Glutamatergic neuron (in vitro differentiated cells): ENCODE data around the gene CCDC91. TPM values are rescaled to one million over a fixed set of nuclear protein-coding genes. Genes with fewer than 3 reads are reported as not detected.

Experiments
- DNase-seq: peaks from one replicate; pipeline ENCODE4 v3.0.0; 2022
- H3K27ac Mint-ChIP-seq: one replicate; pipeline ENCODE4 v1.8.0; 2020; ENCODE audit warnings: mild to moderate bottlenecking, mixed read lengths, inconsistent platforms; ENCODE audit not compliant: unreplicated experiment
- H3K27me3 Mint-ChIP-seq: one replicate; pipeline ENCODE4 v1.8.0; 2020; ENCODE audit warnings: mild to moderate bottlenecking, moderate library complexity, mixed read lengths, inconsistent platforms; ENCODE audit not compliant: unreplicated experiment
- H3K36me3 Mint-ChIP-seq: one replicate; pipeline ENCODE4 v1.8.0; 2020; ENCODE audit warnings: mild to moderate bottlenecking, mixed read lengths, inconsistent platforms; ENCODE audit not compliant: unreplicated experiment
- H3K4me1 Mint-ChIP-seq: one replicate; pipeline ENCODE4 v1.8.0; 2020; ENCODE audit warnings: mild to moderate bottlenecking, low read depth, mixed read lengths, inconsistent platforms; ENCODE audit not compliant: unreplicated experiment
- H3K4me3 Mint-ChIP-seq: one replicate; pipeline ENCODE4 v1.8.0; 2020; ENCODE audit warnings: mild to moderate bottlenecking, mixed read lengths, inconsistent platforms; ENCODE audit not compliant: unreplicated experiment
- H3K9me3 Mint-ChIP-seq: one replicate; pipeline ENCODE4 v1.8.0; 2020; ENCODE audit warnings: mild to moderate bottlenecking, moderate library complexity, mixed read lengths, inconsistent platforms; ENCODE audit not compliant: unreplicated experiment
- CTCF ChIP-seq: fragments of 200-600 bp; sonication (generic); IDR thresholded peaks from one replicate; pipeline ENCODE4 v1.5.0; 2021; ENCODE audit not compliant: partially characterized antibody, unreplicated experiment
- long read RNA-seq: library from polyadenylated mRNA; unstranded; transcript quantifications from one replicate; pipeline ENCODE4 v2.0.0, GENCODE V29; 2020; ENCODE audit not compliant: unreplicated experiment
- total RNA-seq: library from RNA; stranded (reverse); fragmentation: NEBNext Ultra II Directional; extraction: Animal tissue kit (Norgen Biotek cat#: 25700); gene quantifications from one replicate; pipeline ENCODE4 v1.2.1, GENCODE V29; 2021; ENCODE audit not compliant: unreplicated experiment

CCDC91 gene
- 37.3 TPM for total RNA-seq
- long read RNA-seq, transcript CCDC91-205 (11 exons, 1,301 nt), result major isoform, 7 of 29 reads
- long read RNA-seq, partial matches to known transcripts, result 5 of 29 reads
- long read RNA-seq, other reads (novel, unspliced or antisense), result 17 of 29 reads

- TF ChIP-seq CTCF, result no peak
- H3K27ac Mint-ChIP-seq, result peak within 1 kb of the TSS; percentile 93
- peak within 1 kb of the TSS; percentile 91 for H3K4me3 Mint-ChIP-seq
- H3K27me3 Mint-ChIP-seq, result peaks cover 2% of the 10 kb centered on the region
- peak; percentile 79 for DNase-seq
- peaks cover 2% of the 10 kb centered on the region for H3K9me3 Mint-ChIP-seq
- peaks cover 9% of the 10 kb centered on the region for H3K4me1 Mint-ChIP-seq
- peaks cover 16% of the 10 kb centered on the region for H3K36me3 Mint-ChIP-seq
Observed at GRCh38 chr12:28190321-28191050, at the start of gene CCDC91. Gene CCDC91 (plus strand): TSS chr12:28190456. CDS start chr12:28257216, 66,760 bp downstream.

- Mint-ChIP-seq H3K27ac (no peak overlapping the region), H3K36me3 (no peaks in the 10 kb centered on the region), H3K4me3 (no peak overlapping the region)
Observed at GRCh38 chr12:28144059-28144458, 46.2 kb upstream of the CCDC91 start.

GRCh38 chr12:28144532-28144931 lies 45.7 kb upstream of the CCDC91 start:
- H3K4me3 Mint-ChIP-seq, result no peak overlapping the region

More at GRCh38 chr12:28144059-28144458, 46.2 kb upstream of the CCDC91 start:
- no peak for DNase-seq
- no peaks in the 10 kb centered on the region for H3K9me3 Mint-ChIP-seq
- TF ChIP-seq CTCF, result no peak
- peaks cover 5% of the 10 kb centered on the region for H3K4me1 Mint-ChIP-seq
- H3K27me3 Mint-ChIP-seq, result no peaks in the 10 kb centered on the region

GRCh38 chr12:28145216-28145615 lies 45.0 kb upstream of the CCDC91 start:
- H3K4me1 Mint-ChIP-seq, result peaks cover 5% of the 10 kb centered on the region
- no peaks in the 10 kb centered on the region for H3K9me3 Mint-ChIP-seq
- H3K27me3 Mint-ChIP-seq, result no peaks in the 10 kb centered on the region
- H3K36me3 Mint-ChIP-seq, result no peaks in the 10 kb centered on the region
- TF ChIP-seq CTCF, result no peak
- DNase-seq, result no peak
- H3K4me3 Mint-ChIP-seq, result no peak overlapping the region
- no peak overlapping the region for H3K27ac Mint-ChIP-seq

More at GRCh38 chr12:28144532-28144931, 45.7 kb upstream of the CCDC91 start:
- DNase-seq, result no peak
- H3K27me3 Mint-ChIP-seq, result no peaks in the 10 kb centered on the region
- H3K4me1 Mint-ChIP-seq, result peaks cover 5% of the 10 kb centered on the region
- H3K36me3 Mint-ChIP-seq, result no peaks in the 10 kb centered on the region
- no peaks in the 10 kb centered on the region for H3K9me3 Mint-ChIP-seq
- H3K27ac Mint-ChIP-seq, result no peak overlapping the region
- TF ChIP-seq CTCF, result no peak

- H3K27me3 Mint-ChIP-seq, result no peaks in the 10 kb centered on the region
- no peak for TF ChIP-seq CTCF
- no peak for DNase-seq
- no peaks in the 10 kb centered on the region for H3K9me3 Mint-ChIP-seq
- H3K36me3 Mint-ChIP-seq, result peaks cover 5% of the 10 kb centered on the region
- H3K4me1 Mint-ChIP-seq, result peaks cover 5% of the 10 kb centered on the region
- H3K4me3 Mint-ChIP-seq, result no peak overlapping the region
- no peak overlapping the region for H3K27ac Mint-ChIP-seq
Observed at GRCh38 chr12:28149279-28149678, 41.0 kb upstream of the CCDC91 start.
